Sigmoid colon (tissue), 3 donors: ENCODE data around the gene PKHD1.

Source experiments
- CTCF ChIP-seq, 4 experiments: fragments of 450-650 bp in 3 of 4; fragments of 200-600 bp in 1 of 4; IDR thresholded peaks; one replicate each; pipeline ENCODE4 v1.5.1; 2016 to 2019; ENCODE audit warnings: antibody characterized with exemption in 4 of 4, mild to moderate bottlenecking in 3 of 4, moderate library complexity in 2 of 4
- POLR2A ChIP-seq, 2 donors: fragments of 450-650 bp; IDR thresholded peaks; one replicate each; pipeline ENCODE4 v1.6.1; 2016; ENCODE audit warnings: antibody characterized with exemption in 2 of 2, mild to moderate bottlenecking in 2 of 2, moderate library complexity in 2 of 2

- TF ChIP-seq CTCF (IDR thresholded peaks at IDR 0.05) (no peak), POLR2A (IDR thresholded peaks at IDR 0.05) (no peak)
These were observed 447.4 kb downstream of the PKHD1 start for GRCh38 chr6:51640021-51640420.
